ENCODE results near the gene KIT.

The KIT gene

GRCh38 chr4:54750341-54750740 lies 92.6 kb downstream of the KIT start:
- H3K4me3 ChIP-seq (ENCODE audit: low read depth, low read length), result no peak overlapping the region
- no peaks in the 10 kb centered on the region for H3K9me3 ChIP-seq
- H3K27me3 ChIP-seq, result no peaks in the 10 kb centered on the region
- no peaks in the 10 kb centered on the region for H3K36me3 ChIP-seq
- TF ChIP-seq CTCF (IDR thresholded peaks at IDR 0.05; ENCODE audit: low read depth, low read length), result no peak
- H3K4me1 ChIP-seq, result no peaks in the 10 kb centered on the region
- DNase-seq, result no peak

GRCh38 chr4:54754394-54754793 lies 96.6 kb downstream of the KIT start:
- Histone ChIP-seq H3K36me3 (no peaks in the 10 kb centered on the region), H3K4me3 (ENCODE audit: low read depth, low read length) (no peak overlapping the region), H3K9me3 (no peaks in the 10 kb centered on the region), H3K27me3 (no peaks in the 10 kb centered on the region), H3K4me1 (no peaks in the 10 kb centered on the region)
- no peak for TF ChIP-seq CTCF (IDR thresholded peaks at IDR 0.05; ENCODE audit: low read depth, low read length)
- no peak for DNase-seq

DNA sequence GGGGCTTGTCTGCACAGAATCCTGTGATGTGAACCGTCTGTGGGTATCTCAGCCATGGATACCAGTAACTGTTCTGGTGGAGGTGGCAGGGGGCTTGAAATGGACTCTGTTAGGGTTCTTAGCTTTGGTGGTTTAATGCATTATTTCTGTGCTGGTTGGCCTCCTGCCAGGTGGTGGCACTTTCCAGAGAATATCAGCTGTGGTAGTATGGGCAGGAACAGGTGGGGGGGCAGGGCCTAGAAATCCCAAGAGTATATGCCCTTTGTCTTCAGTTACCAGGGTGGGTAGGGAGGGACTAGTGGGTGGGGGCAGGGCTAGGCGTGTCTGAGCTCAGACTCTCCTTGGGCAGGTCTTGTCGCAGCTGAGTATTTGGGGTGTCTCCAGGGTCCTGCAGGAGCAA lies 106.7 kb downstream of the KIT start:
- H3K36me3 ChIP-seq, result no peaks in the 10 kb centered on the region
- DNase-seq, result no peak
- H3K9me3 ChIP-seq, result no peaks in the 10 kb centered on the region
- TF ChIP-seq CTCF (IDR thresholded peaks at IDR 0.05; ENCODE audit: low read depth, low read length), result no peak
- no peaks in the 10 kb centered on the region for H3K27me3 ChIP-seq
- H3K4me1 ChIP-seq, result no peaks in the 10 kb centered on the region
- no peak overlapping the region for H3K4me3 ChIP-seq (ENCODE audit: low read depth, low read length)

GRCh38 chr4:54767376-54767775 lies 109.6 kb downstream of the KIT start:
- DNase-seq, result no peak
- no peaks in the 10 kb centered on the region for H3K9me3 ChIP-seq
- no peak for TF ChIP-seq CTCF (IDR thresholded peaks at IDR 0.05; ENCODE audit: low read depth, low read length)

DNA sequence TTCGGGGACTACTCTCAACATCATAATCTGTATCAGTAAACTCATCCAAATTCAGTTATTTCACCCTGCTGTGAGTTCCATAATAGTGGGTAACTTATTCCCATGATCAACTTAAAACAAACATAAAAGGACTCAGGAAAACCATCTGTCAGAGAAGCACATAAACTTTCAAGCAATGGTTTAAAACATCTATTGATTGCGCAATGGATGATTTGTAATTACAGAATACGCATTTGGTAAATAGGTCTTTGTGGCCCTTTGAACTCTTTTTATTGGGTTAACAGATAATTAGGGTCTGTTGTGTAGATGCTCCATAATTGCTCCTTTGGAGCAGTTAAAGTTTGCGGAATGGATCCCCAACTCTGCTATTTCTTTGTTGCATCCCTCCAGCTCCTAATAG lies 115.3 kb downstream of the KIT start:
- DNase-seq, result no peak
- Histone ChIP-seq H3K27me3 (no peaks in the 10 kb centered on the region), H3K4me1 (no peaks in the 10 kb centered on the region), H3K4me3 (ENCODE audit: low read depth, low read length) (no peak overlapping the region), H3K9me3 (no peaks in the 10 kb centered on the region), H3K36me3 (no peaks in the 10 kb centered on the region)
- no peak for TF ChIP-seq CTCF (IDR thresholded peaks at IDR 0.05; ENCODE audit: low read depth, low read length)

More at GRCh38 chr4:54767376-54767775, 109.6 kb downstream of the KIT start:
- H3K4me1 ChIP-seq, result no peaks in the 10 kb centered on the region
- no peak overlapping the region for H3K4me3 ChIP-seq (ENCODE audit: low read depth, low read length)
- H3K27me3 ChIP-seq, result no peaks in the 10 kb centered on the region
- H3K36me3 ChIP-seq, result no peaks in the 10 kb centered on the region

DNA sequence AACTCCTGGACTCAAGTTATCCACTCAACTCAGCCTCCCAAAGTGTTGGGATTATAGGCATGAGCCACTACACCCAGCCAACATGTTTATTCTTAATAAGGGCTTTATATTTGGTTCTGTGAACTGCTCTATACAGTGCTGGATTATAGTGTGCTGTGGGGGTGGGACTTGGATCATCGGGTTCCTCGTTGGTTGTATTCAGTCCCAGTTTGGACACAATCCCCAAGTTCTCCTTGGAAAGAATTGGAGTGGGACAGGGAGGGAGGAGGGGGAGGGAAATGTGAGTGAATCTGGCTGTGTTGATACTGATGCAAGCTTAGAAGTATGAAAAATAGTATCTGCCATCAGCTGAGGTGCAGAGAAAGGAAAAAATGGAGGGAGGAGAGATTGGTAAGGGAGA lies 121.3 kb downstream of the KIT start:
- DNase-seq, result no peak
- no peaks in the 10 kb centered on the region for H3K36me3 ChIP-seq
- TF ChIP-seq CTCF (IDR thresholded peaks at IDR 0.05; ENCODE audit: low read depth, low read length), result no peak

More for the DNA sequence above, 121.3 kb downstream of the KIT start:
- no peaks in the 10 kb centered on the region for H3K9me3 ChIP-seq
- no peaks in the 10 kb centered on the region for H3K4me1 ChIP-seq
- H3K27me3 ChIP-seq, result no peaks in the 10 kb centered on the region
- H3K4me3 ChIP-seq (ENCODE audit: low read depth, low read length), result no peak overlapping the region

All from BE2C (cell line).